Measurements from ENCODE around the gene TIFAB. TPM values are rescaled to one million over a fixed set of nuclear protein-coding genes. Genes with fewer than 3 reads are reported as not detected.

Gene TIFAB
- total RNA-seq, 6 donors from 2014 or later: 0.23 to 0.24 TPM; not detected in 4

- peak in 1 of 2 donors; percentile 2 for DNase-seq
These were observed 24.7 kb upstream of the TIFAB start for GRCh38 chr5:135476615-135477581.

GRCh38 chr5:135473956-135474670, 22.0 kb upstream of the TIFAB start:
- Histone ChIP-seq H3K27ac (no peak overlapping the region), H3K4me1 (no peaks in the 10 kb centered on the region), H3K36me3 (no peaks in the 10 kb centered on the region), H3K4me3 (no peak overlapping the region), H3K9me3 (no peaks in the 10 kb centered on the region), H3K27me3 (no peaks in the 10 kb centered on the region)
- ATAC-seq (ENCODE audit: low FRiP score in 2 of 2) (no peak), DNase-seq (no peak)
- WGBS, 2 donors: 82 to 91% methylated on average over 6 to 12 of the region's 12 CpGs
- TF ChIP-seq POLR2A (IDR thresholded peaks at IDR 0.05): no peak
- no peak for TF ChIP-seq CTCF (IDR thresholded peaks at IDR 0.05)

More at GRCh38 chr5:135476615-135477581, 24.7 kb upstream of the TIFAB start:
- WGBS, 2 donors: 46 to 61% methylated on average over 19 to 24 of the region's 24 CpGs
- no peak for ATAC-seq (ENCODE audit: low FRiP score in 2 of 2)
- no peaks in the 10 kb centered on the region for H3K27me3 ChIP-seq
- TF ChIP-seq POLR2AphosphoS5 (IDR thresholded peaks at IDR 0.05) (no peak), POLR2A (IDR thresholded peaks at IDR 0.05) (no peak), EP300 (IDR thresholded peaks at IDR 0.05) (no peak), CTCF (IDR thresholded peaks at IDR 0.05) (no peak)
- H3K4me1 ChIP-seq: no peaks in the 10 kb centered on the region
- H3K4me3 ChIP-seq: no peak overlapping the region
- no peaks in the 10 kb centered on the region for H3K36me3 ChIP-seq
- H3K27ac ChIP-seq: no peak overlapping the region
- no peaks in the 10 kb centered on the region for H3K9me3 ChIP-seq

GRCh38 chr5:135472141-135472540, 20.0 kb upstream of the TIFAB start:
- no peaks in the 10 kb centered on the region for H3K4me1 ChIP-seq
- H3K27ac ChIP-seq: no peak overlapping the region
- H3K27me3 ChIP-seq: no peaks in the 10 kb centered on the region
- 76 to 81% methylated on average over 5 of the region's 5 CpGs for WGBS, 2 donors
- DNase-seq (no peak), ATAC-seq (ENCODE audit: low FRiP score in 2 of 2) (no peak)
- H3K4me3 ChIP-seq: no peak overlapping the region
- H3K9me3 ChIP-seq: no peaks in the 10 kb centered on the region
- no peaks in the 10 kb centered on the region for H3K36me3 ChIP-seq
- TF ChIP-seq EP300 (IDR thresholded peaks at IDR 0.05) (no peak), POLR2AphosphoS5 (IDR thresholded peaks at IDR 0.05) (no peak), POLR2A (IDR thresholded peaks at IDR 0.05) (no peak), CTCF (IDR thresholded peaks at IDR 0.05) (no peak)

GRCh38 chr5:135471726-135472125, 19.6 kb upstream of the TIFAB start:
- ATAC-seq (ENCODE audit: low FRiP score in 2 of 2): no peak
- Histone ChIP-seq H3K27me3 (no peaks in the 10 kb centered on the region), H3K9me3 (no peaks in the 10 kb centered on the region), H3K4me1 (peaks cover 0 to under 1% (median 0%) of the 10 kb centered on the region in 4 donors), H3K4me3 (no peak overlapping the region), H3K36me3 (no peaks in the 10 kb centered on the region), H3K27ac (no peak overlapping the region)
- 87 to 88% methylated on average over 4 of the region's 4 CpGs for WGBS, 2 donors
- TF ChIP-seq CTCF (IDR thresholded peaks at IDR 0.05): no peak
- no peak for DNase-seq
